HepG2 (cell line): ENCODE data around the gene TMEM129. TPM values are rescaled to one million over a fixed set of nuclear protein-coding genes. Genes with fewer than 3 reads are reported as not detected.

Experiments used
- HNRNPK ChIP-seq: fragments of 200-400 bp; formaldehyde crosslinking; IDR thresholded peaks from 2 replicates; pipeline ENCODE4 v1.6.1; 2018; ENCODE audit warnings: low read length, low read depth, moderate library complexity, mild to moderate bottlenecking; ENCODE audit not compliant: poor library complexity, severe bottlenecking
- MAFK ChIP-seq, 2 experiments: IDR thresholded peaks in 1 of 2; conservative IDR thresholded peaks in 1 of 2; 2 replicates each; pipeline ENCODE4 v1.6.1; 2011; ENCODE audit warnings: improper control_type of control experiment in 2 of 2, low read length in 2 of 2
- MTA1 ChIP-seq: sonication (generic); formaldehyde crosslinking; IDR thresholded peaks from 2 replicates; pipeline ENCODE4 v1.4.0; 2020; ENCODE audit warnings: missing genetic modification reagents, mild to moderate bottlenecking, borderline replicate concordance
- NCOA2 ChIP-seq: sonication (generic); formaldehyde crosslinking; IDR thresholded peaks from 2 replicates; pipeline ENCODE4 v1.8.0; 2022; ENCODE audit warnings: inconsistent platforms
- NCOR1 ChIP-seq: fragments of 200-600 bp; sonication (generic); IDR thresholded peaks from 2 replicates; pipeline ENCODE4 v1.7.0; 2017; ENCODE audit warnings: antibody characterized with exemption, low read length, borderline replicate concordance
- RAD51 ChIP-seq: fragments of 450-650 bp; IDR thresholded peaks from 2 replicates; pipeline ENCODE4 v1.6.1; 2016; ENCODE audit warnings: borderline replicate concordance
- SRSF9 ChIP-seq: fragments of 200-400 bp; formaldehyde crosslinking; IDR thresholded peaks from 2 replicates; pipeline ENCODE4 v1.6.1; 2018; ENCODE audit warnings: borderline replicate concordance, mild to moderate bottlenecking, low read depth, low read length; ENCODE audit not compliant: insufficient read depth, poor library complexity, severe bottlenecking
- ZBTB1 ChIP-seq: sonication (generic); formaldehyde crosslinking; IDR thresholded peaks from 2 replicates; pipeline ENCODE4 v1.4.0; 2020; ENCODE audit warnings: missing genetic modification reagents, borderline replicate concordance
- ZBTB44 ChIP-seq: sonication (generic); formaldehyde crosslinking; IDR thresholded peaks from 2 replicates; pipeline ENCODE4 v1.4.0; 2020; ENCODE audit warnings: missing genetic modification reagents
- ZBTB8A ChIP-seq: sonication (generic); formaldehyde crosslinking; IDR thresholded peaks from 2 replicates; pipeline ENCODE4 v1.4.0; 2020; ENCODE audit warnings: mild to moderate bottlenecking, low read depth, missing genetic modification reagents, borderline replicate concordance
- ZFAT ChIP-seq: sonication (generic); formaldehyde crosslinking; conservative IDR thresholded peaks from 2 replicates; pipeline ENCODE4 v1.8.1; 2023; ENCODE audit warnings: missing genetic modification reagents, inconsistent platforms
- ZNF274 ChIP-seq: sonication (generic); formaldehyde crosslinking; IDR thresholded peaks from 2 replicates; pipeline ENCODE4 v1.5.1; 2020; ENCODE audit warnings: mild to moderate bottlenecking, missing genetic modification reagents
- ZNF275 ChIP-seq: sonication (generic); formaldehyde crosslinking; IDR thresholded peaks from 2 replicates; pipeline ENCODE4 v1.8.0; 2022; ENCODE audit warnings: missing genetic modification reagents, mild to moderate bottlenecking, inconsistent platforms, borderline replicate concordance
- ZNF605 ChIP-seq: sonication (generic); formaldehyde crosslinking; IDR thresholded peaks from 2 replicates; pipeline ENCODE4 v1.8.0; 2022; ENCODE audit warnings: mild to moderate bottlenecking, missing genetic modification reagents
- ZNF83 ChIP-seq: sonication (generic); formaldehyde crosslinking; IDR thresholded peaks from 2 replicates; pipeline ENCODE4 v1.4.0; 2020; ENCODE audit warnings: missing genetic modification reagents, mild to moderate bottlenecking, borderline replicate concordance
- polyA plus RNA-seq, 8 experiments: library from polyadenylated mRNA; depleted of rRNA in 3 of 8; stranded (reverse) in 7 of 8; unstranded in 1 of 8; fragments of >200 nt; fragmentation: Illumina TruSeq in 4 of 8; extraction: Trizol in 4 of 8; gene quantifications; 2 replicates each; pipeline versions ENCODE4 v1.2.1 to v1.2.3, GENCODE V29; 2011 to 2016; ENCODE audit warnings: low read depth in 4 of 8, missing spikeins in 1 of 8, mixed read lengths in 1 of 8; ENCODE audit not compliant: insufficient read depth in 1 of 8
- total RNA-seq, 5 experiments: library from RNA; depleted of rRNA; stranded (reverse); fragments of >200 nt; fragmentation: Illumina TruSeq; extraction: Trizol; gene quantifications; 2 replicates each; pipeline ENCODE4 v1.2.3, GENCODE V29; 2016; ENCODE audit warnings: low read depth in 1 of 5
- TF ChIP-seq, protein P1 (sequence below): sonication (generic); formaldehyde crosslinking; IDR thresholded peaks from 2 replicates; pipeline ENCODE4 v1.5.0; 2020; ENCODE audit warnings: mild to moderate bottlenecking, missing genetic modification reagents
- TF ChIP-seq, protein P2 (sequence below): sonication (generic); formaldehyde crosslinking; IDR thresholded peaks from 2 replicates; pipeline ENCODE4 v1.4.0; 2020; ENCODE audit warnings: missing genetic modification reagents, borderline replicate concordance

Gene TMEM129
- total and polyA plus RNA-seq, 2 of the 13 experiments (the other 11 are each of a cell fraction or from before 2014, with no cell fraction given): 19.0 to 25.8 TPM

DNA sequence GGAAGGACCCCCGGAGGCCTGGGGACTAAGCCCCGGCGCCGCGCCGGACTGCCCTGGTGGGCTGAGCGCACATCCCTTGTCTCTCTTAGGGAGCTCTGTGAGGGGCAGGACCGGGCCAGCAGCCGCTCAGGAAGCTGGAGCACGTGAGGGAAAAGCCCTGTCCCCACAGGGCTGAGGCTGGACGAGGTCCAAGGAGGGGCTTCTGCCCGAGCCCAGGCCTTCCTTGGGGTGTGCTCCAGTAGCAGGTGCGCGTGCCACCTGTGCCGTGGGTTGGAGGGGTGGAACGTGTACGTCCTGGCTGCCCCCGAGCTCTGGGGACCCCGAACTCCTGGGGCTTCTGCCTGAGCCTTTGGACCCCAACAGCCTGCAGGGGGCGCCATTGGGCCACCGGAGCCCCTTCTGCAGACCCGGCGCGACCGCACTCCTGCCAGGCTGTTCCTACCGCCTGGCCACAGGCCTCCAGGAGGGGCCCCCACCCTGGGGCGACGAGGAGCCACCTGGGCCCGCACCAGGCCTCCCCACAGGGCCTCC is 27.4 kb upstream of the TMEM129 start (continued):
- TF ChIP-seq, protein P1, sequence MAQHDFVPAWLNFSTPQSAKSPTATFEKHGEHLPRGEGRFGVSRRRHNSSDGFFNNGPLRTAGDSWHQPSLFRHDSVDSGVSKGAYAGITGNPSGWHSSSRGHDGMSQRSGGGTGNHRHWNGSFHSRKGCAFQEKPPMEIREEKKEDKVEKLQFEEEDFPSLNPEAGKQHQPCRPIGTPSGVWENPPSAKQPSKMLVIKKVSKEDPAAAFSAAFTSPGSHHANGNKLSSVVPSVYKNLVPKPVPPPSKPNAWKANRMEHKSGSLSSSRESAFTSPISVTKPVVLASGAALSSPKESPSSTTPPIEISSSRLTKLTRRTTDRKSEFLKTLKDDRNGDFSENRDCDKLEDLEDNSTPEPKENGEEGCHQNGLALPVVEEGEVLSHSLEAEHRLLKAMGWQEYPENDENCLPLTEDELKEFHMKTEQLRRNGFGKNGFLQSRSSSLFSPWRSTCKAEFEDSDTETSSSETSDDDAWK (CRISPR knock-in tag): no peak
- TF ChIP-seq ZBTB44 (no peak), HNRNPK (peak; percentile 99), ZNF274 (CRISPR knock-in tag) (no peak), ZBTB1 (no peak), NCOA2 (CRISPR knock-in tag) (0 out of 2 replicates have a peak, but pooled peaks have one; percentile 26), MTA1 (peak; percentile 50; the same call in 1 of the 2 replicates), SRSF9 (no peak), MAFK (conservative IDR thresholded peaks at IDR 0.05 in 1 of 2, IDR thresholded peaks at IDR 0.05 in 1 of 2; ENCODE audit: low read length in 2 of 2) (no peak), NCOR1 (no peak), ZNF83 (0 out of 2 replicates have a peak, but pooled peaks have one; percentile 60), ZNF275 (CRISPR knock-in tag) (no peak), ZNF605 (no peak), RAD51 (no peak), ZBTB8A (CRISPR knock-in tag) (no peak), ZFAT (CRISPR knock-in tag) (no peak)
- TF ChIP-seq, protein P2, sequence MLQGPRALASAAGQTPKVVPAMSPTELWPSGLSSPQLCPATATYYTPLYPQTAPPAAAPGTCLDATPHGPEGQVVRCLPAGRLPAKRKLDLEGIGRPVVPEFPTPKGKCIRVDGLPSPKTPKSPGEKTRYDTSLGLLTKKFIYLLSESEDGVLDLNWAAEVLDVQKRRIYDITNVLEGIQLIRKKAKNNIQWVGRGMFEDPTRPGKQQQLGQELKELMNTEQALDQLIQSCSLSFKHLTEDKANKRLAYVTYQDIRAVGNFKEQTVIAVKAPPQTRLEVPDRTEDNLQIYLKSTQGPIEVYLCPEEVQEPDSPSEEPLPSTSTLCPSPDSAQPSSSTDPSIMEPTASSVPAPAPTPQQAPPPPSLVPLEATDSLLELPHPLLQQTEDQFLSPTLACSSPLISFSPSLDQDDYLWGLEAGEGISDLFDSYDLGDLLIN: no peak
